Cardiac septum (tissue), 1 donor: ENCODE measurements around the gene HELZ. TPM values are rescaled to one million over a fixed set of nuclear protein-coding genes. Genes with fewer than 3 reads are reported as not detected.
A peak's percentile ranks its signal among the peaks of the same experiment; 100 is the strongest.
"Not testable (repeated sequence)": the region's sequence is repeated elsewhere in the genome, so short reads cannot be mapped to it uniquely, and the experiment has no call there.

ENCODE experiments used
- DNase-seq: peaks from one replicate; pipeline ENCODE4 v3.0.0-alpha.2; 2020; ENCODE audit warnings: low spot score
- intact Hi-C: fragments of 100-400 bp; cut with DNase I; formaldehyde crosslinking; loops from one replicate; pipeline ENCODE4 v1.14.0; 2022
- total RNA-seq: library from RNA; stranded (reverse); fragmentation: NEBNext Ultra II Directional; extraction: Animal tissue kit (Norgen Biotek cat#: 25700); gene quantifications from one replicate; pipeline ENCODE4 v1.2.1, GENCODE V29; 2021
- donor health status: DM: no; HTN: no; CAD: no.

Gene HELZ
- total RNA-seq, 1 donor from 2014 or later: 42.6 TPM

GRCh38 chr17:67050471-67051154 is 194.4 kb downstream of the HELZ start:
- DNase-seq: no peak
- intact Hi-C loops: loop anchor here (10.0 kb wide), 1 partner anchor 76 kb away; no protein-coding TSS in a partner anchor

GRCh38 chr17:67050066-67050465 is 194.9 kb downstream of the HELZ start:
- intact Hi-C loops: loop anchor here (10.0 kb wide), 1 partner anchor 75 kb away; no protein-coding TSS in a partner anchor

GRCh38 chr17:67049025-67049739 is 195.8 kb downstream of the HELZ start:
- no peak for DNase-seq
- intact Hi-C loops: no loop called here

More at GRCh38 chr17:67050066-67050465, 194.9 kb downstream of the HELZ start:
- DNase-seq: peak; percentile 36

GRCh38 chr17:67047382-67047781 is 197.6 kb downstream of the HELZ start:
- no peak for DNase-seq
- intact Hi-C loops: no loop called here

GRCh38 chr17:67046398-67046797 is 198.6 kb downstream of the HELZ start:
- DNase-seq: no peak
- intact Hi-C loops: no loop called here

GRCh38 chr17:67044940-67045339 is 200.1 kb downstream of the HELZ start:
- no peak for DNase-seq
- intact Hi-C loops: no loop called here

GRCh38 chr17:67044016-67044772 is 200.8 kb downstream of the HELZ start, which contains the start of gene CACNG1:
Gene CACNG1, plus strand, starts transcription at chr17:67044554. Its CDS starts 107 bp downstream, at chr17:67044661.
- no peak for DNase-seq
- intact Hi-C loops: no loop called here

- intact Hi-C loops: no loop called here
Observed at GRCh38 chr17:67043283-67043682, 201.7 kb downstream of the HELZ start.

GRCh38 chr17:67041941-67042899 is 202.8 kb downstream of the HELZ start:
- DNase-seq: no peak
- intact Hi-C loops: no loop called here

More at GRCh38 chr17:67043283-67043682, 201.7 kb downstream of the HELZ start:
- DNase-seq: no peak

- no peak for DNase-seq
- intact Hi-C loops: no loop called here
Observed at GRCh38 chr17:67041531-67041930, 203.5 kb downstream of the HELZ start.

GRCh38 chr17:67041119-67041518 is 203.9 kb downstream of the HELZ start:
- intact Hi-C loops, DNase-seq: not testable (repeated sequence)

- no peak for DNase-seq
- intact Hi-C loops: no loop called here
Observed at GRCh38 chr17:67040652-67041051, 204.3 kb downstream of the HELZ start.

GRCh38 chr17:67038861-67039365 is 206.1 kb downstream of the HELZ start:
- intact Hi-C loops: no loop called here
- no peak for DNase-seq

GRCh38 chr17:67035131-67036083 is 209.6 kb downstream of the HELZ start:
- intact Hi-C loops: no loop called here
- DNase-seq: no peak

GRCh38 chr17:67033613-67034012 is 211.4 kb downstream of the HELZ start:
- intact Hi-C loops: no loop called here

GRCh38 chr17:67032985-67033384 is 212.0 kb downstream of the HELZ start:
- intact Hi-C loops: no loop called here
- no peak for DNase-seq

More at GRCh38 chr17:67033613-67034012, 211.4 kb downstream of the HELZ start:
- no peak for DNase-seq

- intact Hi-C loops: no loop called here
- DNase-seq: no peak
Observed at GRCh38 chr17:67032382-67032781, 212.6 kb downstream of the HELZ start.

- intact Hi-C loops: no loop called here
- DNase-seq: no peak
Observed at GRCh38 chr17:67030641-67031040, 214.4 kb downstream of the HELZ start.
